Esophagus (tissue), 2 donors: ENCODE results near the gene MPV17L. TPM values are rescaled to one million over a fixed set of nuclear protein-coding genes. Genes with fewer than 3 reads are reported as not detected.
"Not testable (repeated sequence)": the region's sequence is repeated elsewhere in the genome, so short reads cannot be mapped to it uniquely, and the experiment has no call there.

Experiments
- H3K27ac ChIP-seq, 2 donors: one replicate each; pipeline ENCODE4 v1.5.1; 2013; ENCODE audit warnings: low read depth in 2 of 2, mild to moderate bottlenecking in 2 of 2, inconsistent platforms in 1 of 2, low read length in 1 of 2, moderate library complexity in 1 of 2
- H3K27me3 ChIP-seq, 2 donors: one replicate each; pipeline ENCODE4 v1.6.1; 2013; ENCODE audit warnings: low read length in 2 of 2, control low read depth in 1 of 2, mild to moderate bottlenecking in 1 of 2; ENCODE audit not compliant: insufficient read depth in 2 of 2, control insufficient read depth in 1 of 2
- H3K36me3 ChIP-seq, 2 donors: one replicate each; pipeline ENCODE4 v1.6.1; 2013; ENCODE audit warnings: low read length in 1 of 2; ENCODE audit not compliant: control insufficient read depth in 2 of 2, insufficient read depth in 2 of 2
- H3K4me1 ChIP-seq, 2 donors: one replicate each; pipeline ENCODE4 v1.6.1; 2013; ENCODE audit warnings: low read length in 1 of 2; ENCODE audit not compliant: control insufficient read depth in 2 of 2, insufficient read depth in 2 of 2
- H3K4me3 ChIP-seq, 2 donors: one replicate each; pipeline ENCODE4 v1.5.1; 2013; ENCODE audit warnings: low read length in 2 of 2, mild to moderate bottlenecking in 2 of 2, low read depth in 1 of 2, moderate library complexity in 1 of 2
- H3K9me3 ChIP-seq, 2 donors: one replicate each; pipeline ENCODE4 v1.6.1; 2013; ENCODE audit warnings: mild to moderate bottlenecking in 2 of 2, low read depth in 1 of 2, low read length in 1 of 2, moderate library complexity in 1 of 2; ENCODE audit not compliant: control insufficient read depth in 2 of 2, insufficient read depth in 1 of 2
- WGBS, 2 donors: extraction: QIAGEN DNeasy Blood & Tissue Kit; methylation state at CpG; one replicate each; pipeline ENCODE4 v1.1.7; 2013; 5-methylcytosine and 5-hydroxymethylcytosine counted together
- polyA plus RNA-seq, 2 donors: library from polyadenylated mRNA; stranded (reverse); fragments of 200-250 nt; gene quantifications; one replicate each; pipeline ENCODE4 v1.2.3, GENCODE V29; 2013
- donor health status: healthy with polysubstance abuse.
- donor health status: Bipolar disorder and iron deficiency.

The MPV17L gene
- polyA plus RNA-seq, 2 donors = 1.0 TPM

DNA sequence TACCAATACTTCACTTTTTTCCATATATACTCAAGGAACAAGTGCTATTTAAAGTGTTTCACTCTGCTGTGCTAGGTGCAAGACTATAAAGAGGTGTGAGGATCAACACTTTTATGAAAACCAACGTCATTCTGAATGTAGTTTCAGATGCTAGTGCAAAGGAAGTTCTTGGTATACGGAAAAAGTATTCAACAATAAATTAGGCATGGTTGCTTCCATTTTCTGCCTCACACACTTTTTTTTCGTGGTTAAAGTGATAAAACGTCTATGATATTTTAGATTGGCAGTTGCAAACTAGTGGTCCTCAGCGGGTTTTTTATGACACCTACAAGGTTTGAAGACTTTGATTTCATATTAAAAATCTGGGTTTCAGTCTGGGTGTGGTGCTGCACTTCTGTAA, 5.6 kb upstream of the MPV17L start:
- not testable (repeated sequence) for H3K4me3 ChIP-seq, H3K36me3 ChIP-seq, H3K27ac ChIP-seq, H3K27me3 ChIP-seq, H3K4me1 ChIP-seq, H3K9me3 ChIP-seq
- WGBS, 2 donors = 72 to 78% methylated on average over 5 of the region's 5 CpGs

DNA sequence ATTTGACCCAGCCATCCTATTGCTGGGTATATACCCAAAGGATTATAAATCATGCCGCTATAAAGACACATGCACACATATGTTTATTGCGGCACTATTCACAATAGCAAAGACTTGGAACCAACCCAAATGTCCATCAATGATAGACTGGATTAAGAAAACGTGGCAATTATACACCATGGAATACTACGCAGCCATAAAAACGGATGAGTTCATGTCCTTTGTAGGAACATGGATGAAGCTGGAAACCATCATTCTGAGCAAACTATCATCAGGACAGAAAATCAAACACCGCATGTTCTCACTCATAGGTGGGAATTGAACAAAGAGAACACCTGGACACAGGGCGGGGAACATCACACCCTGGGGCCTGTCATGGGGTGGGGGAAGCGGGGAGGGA, 2.5 kb upstream of the MPV17L start:
- H3K27me3 ChIP-seq, H3K36me3 ChIP-seq, H3K9me3 ChIP-seq, H3K4me3 ChIP-seq, H3K27ac ChIP-seq, H3K4me1 ChIP-seq: not testable (repeated sequence)
- 88 to 90% methylated on average over 6 to 8 of the region's 8 CpGs for WGBS, 2 donors

DNA sequence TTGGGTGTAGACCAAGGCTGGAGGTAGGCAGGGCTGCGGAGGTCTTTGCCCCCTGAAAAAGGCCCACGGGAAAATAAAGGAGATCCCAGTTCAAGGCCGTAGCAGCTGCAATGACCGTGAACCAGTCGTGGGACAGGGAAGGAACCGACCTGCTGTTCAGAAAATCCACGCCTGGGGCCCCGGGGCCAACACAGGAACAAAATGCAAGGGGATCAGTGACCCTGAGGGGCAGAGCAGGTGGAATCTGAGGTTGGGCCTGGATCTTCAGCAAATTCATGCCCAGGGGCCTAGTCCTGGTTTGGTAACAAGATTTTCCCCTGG, 915 bp downstream of the MPV17L start:
- H3K27ac ChIP-seq, H3K36me3 ChIP-seq, H3K27me3 ChIP-seq, H3K9me3 ChIP-seq, H3K4me1 ChIP-seq: not testable (repeated sequence)
- peak overlapping the region in 1 of 2 donors; percentile 35 for H3K4me3 ChIP-seq
- 70 to 92% methylated on average over 8 of the region's 8 CpGs for WGBS, 2 donors

DNA sequence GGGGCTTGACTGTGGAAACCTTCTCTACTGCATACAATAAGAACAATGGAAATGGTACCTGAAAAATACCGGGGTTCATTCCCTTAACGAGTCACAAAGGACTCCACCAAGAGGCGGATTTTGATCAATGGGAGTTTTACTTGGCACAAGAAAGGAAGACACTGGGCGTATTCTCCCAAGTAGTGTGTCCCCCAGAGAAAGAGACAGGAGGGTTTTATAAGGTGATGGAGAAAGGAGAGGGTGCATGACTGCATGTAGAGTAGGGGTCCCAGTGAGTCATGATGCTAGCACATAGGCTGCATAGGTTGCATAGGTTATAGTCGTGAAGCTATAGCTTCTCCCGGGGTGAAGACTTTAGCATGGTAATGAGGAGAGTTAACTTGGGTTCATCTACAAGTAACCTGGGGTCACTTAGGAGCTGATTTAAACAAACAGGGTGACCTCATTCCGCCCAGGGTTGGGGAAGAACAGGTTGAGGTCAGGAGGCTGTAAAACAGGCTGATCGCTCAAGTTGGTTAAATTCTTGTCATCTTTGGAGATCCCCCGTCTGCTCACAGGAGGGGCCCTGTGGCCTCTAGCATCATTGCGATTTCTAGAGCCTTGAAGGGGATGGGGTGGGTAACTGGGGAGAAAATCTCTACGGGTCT, 1.5 kb downstream of the MPV17L start:
- Histone ChIP-seq H3K27ac (no peak overlapping the region), H3K36me3 (no peaks in the 10 kb centered on the region), H3K9me3 (no peaks in the 10 kb centered on the region), H3K4me1 (no peaks in the 10 kb centered on the region), H3K4me3 (no peak overlapping the region), H3K27me3 (no peaks in the 10 kb centered on the region)
- 76 to 88% methylated on average over 11 of the region's 11 CpGs for WGBS, 2 donors

DNA sequence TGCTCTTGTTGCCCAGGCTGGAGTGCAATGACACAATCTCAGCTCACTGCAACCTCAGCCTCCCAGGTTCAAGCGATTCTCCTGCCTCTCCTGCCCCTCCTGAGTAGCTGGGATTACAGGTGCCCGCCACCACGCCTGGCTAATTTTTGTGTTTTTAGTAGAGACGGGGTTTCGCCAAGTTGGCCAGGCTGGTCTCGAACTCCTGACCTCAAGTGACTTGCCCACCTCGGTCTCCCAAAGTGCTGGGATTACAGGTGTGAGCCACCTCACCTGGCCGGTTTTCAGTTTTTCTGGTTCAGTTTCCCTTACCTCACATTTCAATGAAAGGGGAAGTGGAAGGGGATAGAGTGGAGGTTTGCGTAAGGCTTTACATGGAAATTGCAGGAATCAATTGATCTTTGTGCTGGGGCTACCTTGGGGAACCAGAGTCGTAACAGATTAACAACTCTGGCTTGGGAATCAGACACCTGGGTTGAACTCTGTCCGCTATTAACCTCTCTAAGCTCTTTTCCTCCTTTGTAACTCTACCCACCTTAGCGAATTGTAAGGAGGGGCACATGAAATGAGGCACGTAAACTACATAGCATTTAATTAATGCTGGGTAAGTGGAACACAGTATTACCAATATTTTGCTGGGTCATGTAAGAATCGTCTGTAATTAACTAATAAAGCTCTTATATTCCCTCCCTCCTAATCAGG, 3.2 kb downstream of the MPV17L start:
- Histone ChIP-seq H3K4me1 (no peaks in the 10 kb centered on the region), H3K27ac (no peak overlapping the region), H3K27me3 (no peaks in the 10 kb centered on the region), H3K4me3 (no peak overlapping the region), H3K9me3 (no peaks in the 10 kb centered on the region), H3K36me3 (no peaks in the 10 kb centered on the region)
- WGBS, 2 donors = 64 to 86% methylated on average over 14 of the region's 14 CpGs

DNA sequence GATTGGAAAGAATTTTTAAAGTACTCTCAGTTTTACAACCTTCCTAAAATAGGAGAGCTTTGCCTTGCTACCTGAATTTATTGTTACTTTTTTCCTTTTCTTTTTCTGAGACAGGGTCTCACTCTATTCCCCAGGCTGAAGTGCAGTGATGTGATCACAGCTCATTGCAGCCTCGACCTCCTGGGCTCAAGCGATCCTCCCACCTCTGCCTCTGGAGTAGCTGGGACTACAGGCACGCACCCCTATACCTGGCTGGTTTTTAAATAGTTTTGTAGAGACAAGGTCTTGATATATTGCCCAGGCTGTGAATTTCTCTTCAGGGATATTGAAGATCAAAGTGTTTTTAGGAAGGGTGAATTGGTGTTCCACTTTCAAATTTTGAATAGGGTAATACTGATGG, 3.8 kb downstream of the MPV17L start:
- H3K27ac ChIP-seq = no peak overlapping the region
- no peaks in the 10 kb centered on the region for H3K36me3 ChIP-seq
- H3K4me3 ChIP-seq = no peak overlapping the region
- H3K4me1 ChIP-seq = no peaks in the 10 kb centered on the region
- WGBS, 2 donors = 81 to 93% methylated on average over 3 of the region's 3 CpGs
- no peaks in the 10 kb centered on the region for H3K27me3 ChIP-seq
- no peaks in the 10 kb centered on the region for H3K9me3 ChIP-seq

DNA sequence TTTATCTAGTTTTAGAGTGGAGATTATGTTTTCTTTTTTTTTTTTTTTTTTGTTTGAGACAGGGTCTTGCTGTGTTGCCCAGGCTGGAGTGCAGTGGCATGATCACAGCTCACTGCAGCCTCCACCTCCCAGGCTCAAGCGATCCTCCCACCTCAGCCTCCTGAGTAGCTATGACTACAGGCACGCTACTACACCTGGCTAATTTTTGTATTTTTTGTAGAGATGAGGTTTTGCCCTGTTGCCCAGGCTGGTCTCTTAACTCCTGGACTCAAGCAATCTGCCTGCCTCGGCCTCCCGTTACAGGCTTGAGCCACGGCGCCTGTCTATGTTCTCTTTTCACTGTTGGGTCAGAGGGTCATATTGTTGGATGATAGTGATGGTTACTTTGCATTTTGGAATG, 4.8 kb downstream of the MPV17L start:
- 94 to 97% methylated on average over 6 of the region's 6 CpGs for WGBS, 2 donors
- not testable (repeated sequence) for H3K4me3 ChIP-seq, H3K27ac ChIP-seq, H3K27me3 ChIP-seq, H3K9me3 ChIP-seq, H3K4me1 ChIP-seq, H3K36me3 ChIP-seq

DNA sequence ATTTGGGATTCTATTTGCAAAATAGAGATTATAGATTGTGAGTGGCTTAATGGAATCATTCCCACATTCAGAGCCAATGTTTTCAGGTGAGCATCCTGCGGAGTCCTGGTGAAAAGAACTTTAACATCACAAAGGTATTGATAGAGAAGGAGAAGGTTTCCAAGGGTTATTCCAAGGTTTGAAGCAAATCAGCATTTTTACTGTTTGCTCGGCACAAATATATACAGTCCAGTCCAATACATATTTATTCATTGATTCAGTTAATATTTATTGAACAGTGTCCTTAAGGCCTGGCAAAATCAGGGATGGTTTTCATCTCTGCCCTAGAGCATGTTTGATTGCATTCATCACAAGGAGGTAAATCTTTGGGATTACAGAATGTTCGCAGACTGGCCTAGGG, 6.4 kb downstream of the MPV17L start:
- Histone ChIP-seq H3K9me3 (no peaks in the 10 kb centered on the region), H3K27ac (no peak overlapping the region), H3K36me3 (no peaks in the 10 kb centered on the region), H3K4me3 (no peak overlapping the region), H3K4me1 (no peaks in the 10 kb centered on the region), H3K27me3 (no peaks in the 10 kb centered on the region)
- 84 to 87% methylated on average over 3 of the region's 3 CpGs for WGBS, 2 donors

DNA sequence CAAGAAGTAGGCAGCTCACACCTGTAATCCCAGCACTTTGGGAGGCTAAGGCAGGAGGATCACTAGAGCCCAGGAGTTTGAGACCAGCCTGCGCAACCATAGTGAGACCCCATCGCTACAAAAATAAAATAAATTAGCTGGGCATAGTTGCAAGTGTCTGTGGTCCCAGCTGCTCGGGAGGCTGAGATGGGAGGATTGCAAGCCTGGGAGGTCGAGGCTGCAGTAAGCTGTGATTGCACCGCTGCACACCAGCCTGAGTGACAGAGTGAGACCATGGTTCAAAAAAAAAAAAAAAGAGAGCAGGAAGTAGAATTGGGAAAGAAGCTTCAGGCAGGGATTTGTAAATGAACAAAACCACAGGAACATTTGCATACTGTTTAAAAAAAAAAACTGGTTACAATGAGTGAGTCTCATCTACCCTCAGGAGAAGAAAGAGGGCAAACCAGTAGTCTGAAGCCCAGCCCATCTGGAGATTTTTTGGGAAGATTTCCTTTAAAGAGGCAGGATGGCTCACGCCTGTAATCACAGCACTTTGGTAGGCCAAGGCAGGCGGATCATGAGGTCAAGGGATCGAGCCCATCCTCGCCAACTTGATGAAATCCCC, 7.9 kb downstream of the MPV17L start:
- Histone ChIP-seq H3K4me3 (no peak overlapping the region), H3K27ac (no peak overlapping the region), H3K36me3 (no peaks in the 10 kb centered on the region), H3K9me3 (no peaks in the 10 kb centered on the region), H3K27me3 (no peaks in the 10 kb centered on the region), H3K4me1 (no peaks in the 10 kb centered on the region)
- WGBS, 2 donors = 80 to 91% methylated on average over 9 of the region's 9 CpGs

DNA sequence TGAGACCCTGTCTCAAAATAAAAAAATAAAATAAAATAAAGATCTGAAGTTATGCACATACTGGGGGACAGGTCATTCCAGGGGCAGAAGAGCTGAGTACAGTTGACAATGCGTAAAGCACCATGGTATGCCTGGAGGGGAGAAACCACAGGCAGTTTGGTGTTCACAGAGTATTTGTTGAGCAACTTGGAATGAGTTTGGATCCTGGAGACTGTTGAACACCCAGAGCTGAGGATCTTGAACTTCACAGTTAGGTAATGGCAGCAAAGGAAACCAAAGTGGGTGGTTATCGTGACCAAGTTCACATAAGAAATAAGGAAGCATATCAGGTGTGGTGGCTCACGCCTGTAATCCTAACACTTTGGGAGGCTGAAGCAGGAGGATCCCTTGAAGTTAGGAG, 8.5 kb downstream of the MPV17L start:
- H3K27ac ChIP-seq, H3K4me1 ChIP-seq, H3K9me3 ChIP-seq, H3K27me3 ChIP-seq, H3K4me3 ChIP-seq, H3K36me3 ChIP-seq: not testable (repeated sequence)
- WGBS, 2 donors = 91 to 95% methylated on average over 3 of the region's 3 CpGs
